GM12878 (cell line): ENCODE data around the gene TMC8. TPM values are rescaled to one million over a fixed set of nuclear protein-coding genes. Genes with fewer than 3 reads are reported as not detected.

Source experiments
- ATAC-seq: fragments of 200-7000 bp; cut with Tn5 transposase; 3 replicates; pipeline ENCODE4 v1.9.1; 2020; ENCODE audit warnings: mild to moderate bottlenecking, moderate library complexity
- BruUV-seq: library from RNA; stranded (reverse); fragments of 400-500 nt; replicated peaks from 2 replicates; lab custom pipeline; 2021; lab: Mats Ljungman, UMichigan
- CTCF ChIA-PET: fragments of 300-600 bp; sonication (Branson Sonifier 250); formaldehyde crosslinking; extraction: SDS; loops from one replicate; lab custom pipeline; 2021; ENCODE audit warnings: inconsistent platforms; lab: Yijun Ruan, JAX
- POLR2A ChIA-PET: fragments of 350-600 bp; formaldehyde crosslinking; extraction: SDS; loops from one replicate; lab custom pipeline; 2021; ENCODE audit warnings: inconsistent platforms; lab: Charles Lee
- RAD21 ChIA-PET: fragments of 300-600 bp; sonication (Branson Sonifier 250); formaldehyde crosslinking; loops from one replicate; lab custom pipeline; 2023; ENCODE audit warnings: antibody characterized with exemption; ENCODE audit not compliant: unreplicated experiment; lab: Charles Lee
- SMC1A ChIA-PET: fragments of 300-600 bp; sonication (Branson Sonifier 250); formaldehyde crosslinking; loops from one replicate; lab custom pipeline; 2023; ENCODE audit not compliant: unreplicated experiment, uncharacterized antibody; lab: Charles Lee
- DNase-seq: peaks from one replicate; pipeline ENCODE4 v3.0.0-alpha.2; 2011; ENCODE audit warnings: low read depth, low spot score
- FAIRE-seq: peaks from 3 replicates; lab custom pipeline; 2011; peaks lifted over from hg19 to GRCh38; lab: Jason Lieb, UNC
- H2AFZ ChIP-seq: 2 replicates; pipeline ENCODE4 v1.6.0; 2011; ENCODE audit warnings: low read depth, low read length, control low read depth; ENCODE audit not compliant: control insufficient read depth
- H3K27ac ChIP-seq: 2 replicates; pipeline ENCODE4 v1.5.1; 2011; ENCODE audit warnings: control low read depth; ENCODE audit not compliant: control insufficient read depth, insufficient read depth
- H3K27me3 ChIP-seq, 2 experiments: replicated peaks in 1 of 2; 2 replicates each; pipeline versions ENCODE4 v1.6.0 to v1.6.1; 2011; ENCODE audit warnings: low read length in 1 of 2; ENCODE audit not compliant: control insufficient read depth in 2 of 2, insufficient read depth in 2 of 2
- H3K36me3 ChIP-seq, 2 experiments: 2 replicates each; pipeline ENCODE4 v1.5.1; 2011; ENCODE audit warnings: low read length in 1 of 2; ENCODE audit not compliant: control insufficient read depth in 2 of 2, insufficient read depth in 2 of 2
- H3K4me1 ChIP-seq: 2 replicates; pipeline ENCODE4 v1.6.1; 2011; ENCODE audit warnings: mild to moderate bottlenecking, low read length, moderate library complexity, mixed read lengths; ENCODE audit not compliant: control insufficient read depth, insufficient read depth
- H3K4me2 ChIP-seq: 2 replicates; pipeline ENCODE4 v1.6.0; 2011; ENCODE audit warnings: control low read depth; ENCODE audit not compliant: control insufficient read depth, insufficient read depth
- H3K4me3 ChIP-seq: fragments of 200-600 bp; sonication (generic); 2 replicates; pipeline ENCODE4 v1.5.1; 2016
- H3K79me2 ChIP-seq: 2 replicates; pipeline ENCODE4 v1.6.0; 2011; ENCODE audit warnings: low read length; ENCODE audit not compliant: control insufficient read depth, insufficient read depth
- H3K9ac ChIP-seq: 2 replicates; pipeline ENCODE4 v1.8.0; 2011; ENCODE audit warnings: low read length, control low read depth, mixed read lengths; ENCODE audit not compliant: control insufficient read depth, insufficient read depth
- H3K9me3 ChIP-seq: replicated peaks from 3 replicates; pipeline ENCODE4 v1.5.1; 2011; ENCODE audit warnings: mild to moderate bottlenecking, low read length; ENCODE audit not compliant: control insufficient read depth, insufficient read depth
- H4K20me1 ChIP-seq: 2 replicates; pipeline ENCODE4 v1.6.0; 2011; ENCODE audit not compliant: control insufficient read depth, insufficient read depth
- BCL11A ChIP-seq: IDR thresholded peaks from 2 replicates; pipeline ENCODE4 v1.6.1; 2011; ENCODE audit warnings: low read depth, low read length
- BMI1 ChIP-seq: fragments of 450-650 bp; IDR thresholded peaks from 2 replicates; pipeline ENCODE4 v1.6.1; 2016; ENCODE audit warnings: mild to moderate bottlenecking, moderate library complexity, borderline replicate concordance
- CBFB ChIP-seq: IDR thresholded peaks from 2 replicates; pipeline ENCODE4 v1.6.1; 2016; ENCODE audit warnings: antibody characterized with exemption, low read depth
- CHD2 ChIP-seq: IDR thresholded peaks from 2 replicates; pipeline ENCODE4 v1.6.1; 2011; ENCODE audit warnings: low read depth, low read length, improper control_type of control experiment, borderline replicate concordance
- CREB1 ChIP-seq: IDR thresholded peaks from 2 replicates; pipeline ENCODE4 v1.6.1; 2012; ENCODE audit warnings: low read depth, mild to moderate bottlenecking, inconsistent platforms
- ETV6 ChIP-seq, 2 experiments: fragments of 450-650 bp in 1 of 2; IDR thresholded peaks in 1 of 2; conservative IDR thresholded peaks in 1 of 2; 2 replicates each; pipeline ENCODE4 v1.6.1; 2014; ENCODE audit warnings: antibody characterized with exemption in 1 of 2, borderline replicate concordance in 1 of 2, low read depth in 1 of 2, mild to moderate bottlenecking in 1 of 2, moderate library complexity in 1 of 2
- GATAD2B ChIP-seq: fragments of 450-650 bp; conservative IDR thresholded peaks from 2 replicates; pipeline ENCODE4 v1.6.1; 2017; ENCODE audit warnings: low read depth, mild to moderate bottlenecking, moderate library complexity
- IKZF1 ChIP-seq: fragments of 450-650 bp; conservative IDR thresholded peaks from 2 replicates; pipeline ENCODE4 v1.6.1; 2017; ENCODE audit warnings: antibody characterized with exemption, mild to moderate bottlenecking
- POLR2A ChIP-seq: IDR thresholded peaks from 2 replicates; pipeline ENCODE4 v1.6.1; 2011; ENCODE audit warnings: low read depth, mild to moderate bottlenecking, low read length
- RBBP5 ChIP-seq: fragments of 200-600 bp; sonication (generic); conservative IDR thresholded peaks from 2 replicates; pipeline ENCODE4 v1.6.1; 2016
- SIX5 ChIP-seq: IDR thresholded peaks from 2 replicates; pipeline ENCODE4 v1.6.1; 2011; ENCODE audit warnings: mild to moderate bottlenecking, low read depth, low read length, moderate library complexity; ENCODE audit not compliant: severe bottlenecking
- SRF ChIP-seq, 2 experiments: IDR thresholded peaks; 2 replicates each; pipeline ENCODE4 v1.6.1; 2011; ENCODE audit warnings: low read depth in 2 of 2, low read length in 2 of 2, mild to moderate bottlenecking in 1 of 2, moderate library complexity in 1 of 2
- STAT1 ChIP-seq: fragments of 450-650 bp; conservative IDR thresholded peaks from 2 replicates; pipeline ENCODE4 v1.6.1; 2014; ENCODE audit warnings: antibody characterized with exemption, mild to moderate bottlenecking
- SUZ12 ChIP-seq: fragments of 200-600 bp; sonication (generic); IDR thresholded peaks from one replicate; pipeline ENCODE4 v1.6.1; 2018; ENCODE audit warnings: antibody characterized with exemption, mild to moderate bottlenecking; ENCODE audit not compliant: unreplicated experiment
- TAF1 ChIP-seq: IDR thresholded peaks from 2 replicates; pipeline ENCODE4 v1.6.1; 2011; ENCODE audit warnings: mild to moderate bottlenecking, low read depth, low read length, borderline replicate concordance
- WGBS: methylation state at CpG from one replicate; pipeline ENCODE4 v1.1.6; 2016; ENCODE audit warnings: low lambda C conversion rate; ENCODE audit not compliant: insufficient replicate concordance, insufficient coverage; ENCODE audit errors: missing lambda C conversion rate; 5-methylcytosine and 5-hydroxymethylcytosine counted together
- in situ Hi-C: fragments of 300-500 bp; cut with MboI; formaldehyde crosslinking; loops from 9 replicates; pipeline ENCODE4 v1.14.3; 2018; ENCODE audit warnings: mixed read lengths
- intact Hi-C: fragments of 100-400 bp; cut with micrococcal nuclease; formaldehyde crosslinking; loops from one replicate; pipeline ENCODE4 v1.14.2; 2022; ENCODE audit not compliant: unreplicated experiment
- polyA plus RNA-seq, 11 experiments: library from polyadenylated mRNA; depleted of rRNA in 4 of 11; unstranded in 6 of 11; stranded (reverse) in 5 of 11; fragments of >200 nt; fragmentation: Nextera tagmentation in 4 of 11; fragmentation: Illumina TruSeq in 1 of 11; extraction: Ambion mirVana in 4 of 11; extraction: Trizol in 1 of 11; gene quantifications; 1 replicate in 1 of 11; 2 replicates in 10 of 11; pipeline versions ENCODE4 v1.2.1 to v1.2.3, GENCODE V29; 2011 to 2016; ENCODE audit warnings: inconsistent platforms in 2 of 11, missing spikeins in 2 of 11, low read depth in 1 of 11
- total RNA-seq, 4 experiments: library from RNA; depleted of rRNA in 3 of 4; stranded (reverse); fragments of >200 nt in 3 of 4; fragmentation: Illumina TruSeq in 1 of 4; extraction: Trizol in 1 of 4; gene quantifications; 2 replicates each; pipeline versions ENCODE4 v1.2.1 to v1.2.3, GENCODE V29; 2013 to 2021
- TF ChIP-seq, protein P1 (sequence below): IDR thresholded peaks from 2 replicates; pipeline ENCODE4 v1.6.1; 2012; ENCODE audit warnings: low read depth, low read length, improper control_type of control experiment
- TF ChIP-seq, protein P2 (sequence below): fragments of 450-650 bp; IDR thresholded peaks from 2 replicates; pipeline ENCODE4 v1.6.1; 2017; ENCODE audit warnings: low read depth, mild to moderate bottlenecking, moderate library complexity
- TF ChIP-seq, protein P3 (sequence below): fragments of 450-650 bp; IDR thresholded peaks from 2 replicates; pipeline ENCODE4 v1.6.1; 2017; ENCODE audit warnings: borderline replicate concordance

Gene TMC8
- total and polyA plus RNA-seq, 10 of the 15 experiments (the other 5 are each of a cell fraction or from before 2014, with no cell fraction given) = 2.7 to 128 (median 40.0) TPM

DNA sequence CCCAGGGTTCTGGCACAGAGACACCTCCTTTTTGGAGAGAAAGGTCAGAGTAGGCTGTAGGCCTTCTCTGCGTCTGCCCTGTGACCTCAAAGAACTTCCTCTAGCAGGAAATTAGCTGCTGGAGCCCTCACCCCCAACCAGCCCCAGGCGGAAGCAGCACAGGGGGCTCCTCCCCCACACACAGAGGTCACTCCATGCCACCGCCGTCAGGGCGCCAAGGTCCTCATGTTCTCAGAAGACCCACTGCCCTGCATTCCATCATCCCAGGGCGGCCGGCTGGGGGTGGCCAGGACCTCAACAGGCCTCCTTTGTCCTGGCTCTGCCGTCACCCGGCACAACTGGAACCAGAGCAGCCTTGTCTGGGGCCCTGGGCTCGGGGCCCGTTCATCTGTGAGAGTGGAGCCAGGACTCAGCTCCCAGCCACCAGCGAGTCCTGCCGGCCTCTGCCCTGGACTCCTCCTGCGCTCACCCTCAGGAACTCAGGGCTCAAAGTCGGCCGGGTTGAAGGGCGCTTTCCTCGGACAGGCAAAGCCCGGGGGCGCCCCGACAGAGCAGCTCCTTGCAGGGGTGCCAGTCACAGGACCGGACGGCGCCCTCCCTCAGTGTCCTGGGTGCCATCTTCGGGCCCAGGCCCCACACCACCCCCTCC lies 3.2 kb upstream of the TMC8 start:
- intact Hi-C loops = no loop called here
- TF ChIP-seq, protein P1, sequence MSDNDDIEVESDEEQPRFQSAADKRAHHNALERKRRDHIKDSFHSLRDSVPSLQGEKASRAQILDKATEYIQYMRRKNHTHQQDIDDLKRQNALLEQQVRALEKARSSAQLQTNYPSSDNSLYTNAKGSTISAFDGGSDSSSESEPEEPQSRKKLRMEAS = 0 out of 2 replicates have a peak, but pooled peaks have one; percentile 12
- TF ChIP-seq CHD2 (peak; percentile 67; the same call in 1 of the 2 replicates), CREB1 (no peak), RBBP5 (no peak), POLR2A (peak; percentile 68), TAF1 (no peak), GATAD2B (peak; percentile 45; the same call in 1 of the 2 replicates), BMI1 (no peak), SUZ12 (no peak), STAT1 (no peak), IKZF1 (peak; percentile 63; the same call in 1 of the 2 replicates), ETV6 (conservative IDR thresholded peaks at IDR 0.05 in 1 of 2, IDR thresholded peaks at IDR 0.05 in 1 of 2; ENCODE audit: borderline replicate concordance in 1 of 2, low read depth in 1 of 2) (peak in 1 of 2 experiments; percentile 78; a peak in 2 of 4 replicates), CBFB (0 out of 2 replicates have a peak, but pooled peaks have one; percentile 36), SIX5 (no peak), BCL11A (0 out of 2 replicates have a peak, but pooled peaks have one; percentile 10), SRF (IDR thresholded peaks at IDR 0.05; ENCODE audit: low read depth in 2 of 2, low read length in 2 of 2) (no peak)
- TF ChIP-seq, protein P2, sequence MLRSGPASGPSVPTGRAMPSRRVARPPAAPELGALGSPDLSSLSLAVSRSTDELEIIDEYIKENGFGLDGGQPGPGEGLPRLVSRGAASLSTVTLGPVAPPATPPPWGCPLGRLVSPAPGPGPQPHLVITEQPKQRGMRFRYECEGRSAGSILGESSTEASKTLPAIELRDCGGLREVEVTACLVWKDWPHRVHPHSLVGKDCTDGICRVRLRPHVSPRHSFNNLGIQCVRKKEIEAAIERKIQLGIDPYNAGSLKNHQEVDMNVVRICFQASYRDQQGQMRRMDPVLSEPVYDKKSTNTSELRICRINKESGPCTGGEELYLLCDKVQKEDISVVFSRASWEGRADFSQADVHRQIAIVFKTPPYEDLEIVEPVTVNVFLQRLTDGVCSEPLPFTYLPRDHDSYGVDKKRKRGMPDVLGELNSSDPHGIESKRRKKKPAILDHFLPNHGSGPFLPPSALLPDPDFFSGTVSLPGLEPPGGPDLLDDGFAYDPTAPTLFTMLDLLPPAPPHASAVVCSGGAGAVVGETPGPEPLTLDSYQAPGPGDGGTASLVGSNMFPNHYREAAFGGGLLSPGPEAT = 0 out of 2 replicates have a peak, but pooled peaks have one; percentile 18
- TF ChIP-seq, protein P3, sequence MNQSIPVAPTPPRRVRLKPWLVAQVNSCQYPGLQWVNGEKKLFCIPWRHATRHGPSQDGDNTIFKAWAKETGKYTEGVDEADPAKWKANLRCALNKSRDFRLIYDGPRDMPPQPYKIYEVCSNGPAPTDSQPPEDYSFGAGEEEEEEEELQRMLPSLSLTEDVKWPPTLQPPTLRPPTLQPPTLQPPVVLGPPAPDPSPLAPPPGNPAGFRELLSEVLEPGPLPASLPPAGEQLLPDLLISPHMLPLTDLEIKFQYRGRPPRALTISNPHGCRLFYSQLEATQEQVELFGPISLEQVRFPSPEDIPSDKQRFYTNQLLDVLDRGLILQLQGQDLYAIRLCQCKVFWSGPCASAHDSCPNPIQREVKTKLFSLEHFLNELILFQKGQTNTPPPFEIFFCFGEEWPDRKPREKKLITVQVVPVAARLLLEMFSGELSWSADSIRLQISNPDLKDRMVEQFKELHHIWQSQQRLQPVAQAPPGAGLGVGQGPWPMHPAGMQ = no peak

More for the DNA sequence above, 3.2 kb upstream of the TMC8 start:
- H3K27me3 ChIP-seq = no peaks in the 10 kb centered on the region
- peaks cover 5% of the 10 kb centered on the region in 2 experiments for H3K36me3 ChIP-seq
- DNase-seq (no peak), FAIRE-seq (peak; percentile 18), ATAC-seq (peak; percentile 26)
- H3K27ac ChIP-seq = peak overlapping the region; percentile 95
- WGBS = under 1% methylated on average over 25 of the region's 25 CpGs
- H3K4me1 ChIP-seq = peaks cover 61% of the 10 kb centered on the region
- no peak overlapping the region for H2AFZ ChIP-seq
- peak overlapping the region; percentile 100 for H3K4me2 ChIP-seq
- in situ Hi-C loops = no loop called here
- peak overlapping the region; percentile 94 for H3K4me3 ChIP-seq
- ChIA-PET SMC1A (interaction anchor here (0.6 to 2.9 kb wide), 9 partner anchors 18 to 88 kb away, joined by 3 to 6 read pairs (median 3); no protein-coding TSS in a partner anchor), POLR2A (interaction anchor here (0.6 to 8.0 kb wide), 14 partner anchors 8 to 229 kb away, joined by 3 to 85 read pairs (median 5); partner anchors contain the start of genes C17orf99 and SYNGR2), CTCF (interaction anchor here (0.6 to 12.7 kb wide), 9 partner anchors 9 to 108 kb away, joined by 3 to 100 read pairs (median 3); partner anchors contain the start of genes AFMID and TK1), RAD21 (interaction anchor here (0.7 to 3.9 kb wide), 11 partner anchors 11 to 190 kb away, joined by 3 to 17 read pairs (median 6); no protein-coding TSS in a partner anchor)
- H3K9ac ChIP-seq = peak overlapping the region; percentile 93
- no peaks in the 10 kb centered on the region for H3K9me3 ChIP-seq
- no peaks in the 10 kb centered on the region for H4K20me1 ChIP-seq
- no TSS peak for BruUV-seq
- H3K79me2 ChIP-seq = peaks cover 98% of the 10 kb centered on the region
